ENCODE results near the gene SCUBE2.

DNA sequence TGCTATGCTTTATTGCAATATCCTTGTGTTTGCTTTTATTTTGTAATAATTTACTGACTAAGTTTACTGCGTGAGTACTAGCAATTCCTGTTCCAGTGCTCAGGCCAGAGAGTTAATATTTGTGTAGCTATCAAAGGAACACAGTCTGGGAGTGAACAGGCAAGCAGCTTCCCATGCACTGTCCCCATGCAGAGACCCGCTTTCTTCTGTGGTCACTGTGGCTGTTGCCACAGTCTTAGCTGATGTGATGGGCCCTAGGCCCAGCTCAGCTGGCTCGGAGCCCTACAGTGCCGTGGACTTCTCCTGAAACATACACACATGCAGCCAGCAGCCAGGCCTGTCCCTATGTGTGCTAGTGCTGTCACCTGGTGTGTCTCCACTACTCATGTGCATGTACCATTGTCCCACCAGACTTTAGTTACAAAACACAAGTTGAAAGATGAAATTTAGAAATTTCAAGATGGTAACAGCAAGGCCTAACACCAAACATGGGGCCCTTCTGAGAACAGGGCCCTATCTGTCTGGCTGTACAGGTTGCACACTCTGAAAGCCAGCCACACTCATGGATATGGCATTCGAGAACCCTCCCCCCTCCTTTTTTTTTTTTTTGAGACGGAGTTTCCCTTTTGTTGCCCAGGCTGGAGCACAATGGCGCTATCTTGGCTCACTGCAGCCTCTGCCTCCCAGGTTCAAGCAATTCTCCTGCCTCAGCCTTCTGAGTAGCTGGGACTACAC, 12.3 kb upstream of the SCUBE2 start:
- TF ChIP-seq, protein P1, sequence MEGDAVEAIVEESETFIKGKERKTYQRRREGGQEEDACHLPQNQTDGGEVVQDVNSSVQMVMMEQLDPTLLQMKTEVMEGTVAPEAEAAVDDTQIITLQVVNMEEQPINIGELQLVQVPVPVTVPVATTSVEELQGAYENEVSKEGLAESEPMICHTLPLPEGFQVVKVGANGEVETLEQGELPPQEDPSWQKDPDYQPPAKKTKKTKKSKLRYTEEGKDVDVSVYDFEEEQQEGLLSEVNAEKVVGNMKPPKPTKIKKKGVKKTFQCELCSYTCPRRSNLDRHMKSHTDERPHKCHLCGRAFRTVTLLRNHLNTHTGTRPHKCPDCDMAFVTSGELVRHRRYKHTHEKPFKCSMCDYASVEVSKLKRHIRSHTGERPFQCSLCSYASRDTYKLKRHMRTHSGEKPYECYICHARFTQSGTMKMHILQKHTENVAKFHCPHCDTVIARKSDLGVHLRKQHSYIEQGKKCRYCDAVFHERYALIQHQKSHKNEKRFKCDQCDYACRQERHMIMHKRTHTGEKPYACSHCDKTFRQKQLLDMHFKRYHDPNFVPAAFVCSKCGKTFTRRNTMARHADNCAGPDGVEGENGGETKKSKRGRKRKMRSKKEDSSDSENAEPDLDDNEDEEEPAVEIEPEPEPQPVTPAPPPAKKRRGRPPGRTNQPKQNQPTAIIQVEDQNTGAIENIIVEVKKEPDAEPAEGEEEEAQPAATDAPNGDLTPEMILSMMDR (IDR thresholded peaks at IDR 0.05; ENCODE audit: low read depth, low read length) = no peak
- no peak for TF ChIP-seq MYC (IDR thresholded peaks at IDR 0.05; ENCODE audit: low read depth, low read length)
